ENCODE data around the gene NOLC1. TPM values are rescaled to one million over a fixed set of nuclear protein-coding genes. Genes with fewer than 3 reads are reported as not detected.

The NOLC1 gene
- total RNA-seq, 2 experiments from 2014 or later = 57.0 to 64.3 TPM

GRCh38 chr10:102147561-102147960, 4.6 kb upstream of the NOLC1 start:
- peaks cover 68% of the 10 kb centered on the region for H3K36me3 Mint-ChIP-seq (ENCODE audit: low read depth)
- H3K4me1 Mint-ChIP-seq = peaks cover 19% of the 10 kb centered on the region
- no peaks in the 10 kb centered on the region for H3K27me3 Mint-ChIP-seq
- H3K9me3 Mint-ChIP-seq = no peaks in the 10 kb centered on the region
- no peak overlapping the region for H3K4me3 Mint-ChIP-seq
- ChIA-PET POLR2A (interaction anchor here (1.6 to 2.1 kb wide), 3 partner anchors 8 to 13 kb away, joined by 7 to 9 read pairs (median 8); no protein-coding TSS in a partner anchor), CTCF (no interaction called here)
- peak overlapping the region; percentile 42 for H3K27ac Mint-ChIP-seq
- no peak for DNase-seq

GRCh38 chr10:102148275-102148674, 3.9 kb upstream of the NOLC1 start:
- H3K27ac Mint-ChIP-seq = peak overlapping the region; percentile 56
- H3K4me1 Mint-ChIP-seq = peaks cover 24% of the 10 kb centered on the region
- no peaks in the 10 kb centered on the region for H3K9me3 Mint-ChIP-seq
- no peak overlapping the region for H3K4me3 Mint-ChIP-seq
- ChIA-PET CTCF (interaction anchor here (1.0 kb wide), 1 partner anchor 13 kb away, joined by 4 read pairs; no protein-coding TSS in a partner anchor), POLR2A (interaction anchor here (1.1 to 1.6 kb wide), 3 partner anchors 9 to 34 kb away, joined by 3 to 7 read pairs (median 3); no protein-coding TSS in a partner anchor)
- no peak for DNase-seq
- peaks cover 65% of the 10 kb centered on the region for H3K36me3 Mint-ChIP-seq (ENCODE audit: low read depth)
- no peaks in the 10 kb centered on the region for H3K27me3 Mint-ChIP-seq

GRCh38 chr10:102150970-102151773, 1.0 kb upstream of the NOLC1 start:
- DNase-seq = no peak
- no peaks in the 10 kb centered on the region for H3K27me3 Mint-ChIP-seq
- H3K27ac Mint-ChIP-seq = peak overlapping the region; percentile 87
- peak overlapping the region; percentile 90 for H3K4me3 Mint-ChIP-seq
- H3K4me1 Mint-ChIP-seq = peaks cover 47% of the 10 kb centered on the region
- no peaks in the 10 kb centered on the region for H3K9me3 Mint-ChIP-seq
- POLR2A ChIA-PET = interaction anchor here (0.7 to 4.7 kb wide), 20 partner anchors 9 to 333 kb away, joined by 3 to 34 read pairs (median 4); partner anchors contain the start of genes FBXL15, HPS6 and OGA
- peaks cover 59% of the 10 kb centered on the region for H3K36me3 Mint-ChIP-seq (ENCODE audit: low read depth)
- CTCF ChIA-PET = interaction anchor here (0.9 to 3.4 kb wide), 7 partner anchors 9 to 201 kb away, joined by 3 to 18 read pairs (median 4); partner anchors contain the start of gene PPRC1

GRCh38 chr10:102152545-102152890, 329 bp downstream of the NOLC1 start:
- H3K36me3 Mint-ChIP-seq (ENCODE audit: low read depth) = peaks cover 65% of the 10 kb centered on the region
- H3K27ac Mint-ChIP-seq = peak overlapping the region; percentile 87
- peaks cover 60% of the 10 kb centered on the region for H3K4me1 Mint-ChIP-seq
- H3K27me3 Mint-ChIP-seq = no peaks in the 10 kb centered on the region
- H3K4me3 Mint-ChIP-seq = peak overlapping the region; percentile 90
- peak; percentile 49 for DNase-seq
- POLR2A ChIA-PET = interaction anchor here (0.7 to 4.7 kb wide), 16 partner anchors 8 to 334 kb away, joined by 3 to 34 read pairs (median 6); partner anchors contain the start of genes C10orf95, FBXL15, HPS6 and OGA
- H3K9me3 Mint-ChIP-seq = no peaks in the 10 kb centered on the region
- CTCF ChIA-PET = interaction anchor here (1.3 to 3.4 kb wide), 5 partner anchors 10 to 34 kb away, joined by 3 to 18 read pairs (median 6); partner anchors contain the start of gene PPRC1

- ChIA-PET POLR2A (interaction anchor here (0.9 to 4.7 kb wide), 8 partner anchors 13 to 335 kb away, joined by 3 to 34 read pairs (median 10); partner anchors contain the start of genes FBXL15, OGA and PPRC1), CTCF (interaction anchor here (1.0 to 3.4 kb wide), 6 partner anchors 16 to 351 kb away, joined by 3 to 16 read pairs (median 4); partner anchors contain the start of genes ACTR1A and SUFU)
- no peaks in the 10 kb centered on the region for H3K9me3 Mint-ChIP-seq
- H3K36me3 Mint-ChIP-seq (ENCODE audit: low read depth) = peaks cover 63% of the 10 kb centered on the region
- no peak for DNase-seq
- peaks cover 61% of the 10 kb centered on the region for H3K4me1 Mint-ChIP-seq
- peak overlapping the region; percentile 87 for H3K27ac Mint-ChIP-seq
- H3K27me3 Mint-ChIP-seq = no peaks in the 10 kb centered on the region
- peak overlapping the region; percentile 90 for H3K4me3 Mint-ChIP-seq
Observed at GRCh38 chr10:102153093-102153620, 968 bp downstream of the NOLC1 start.

GRCh38 chr10:102154466-102155116, 2.4 kb downstream of the NOLC1 start:
- Mint-ChIP-seq H3K27ac (peak overlapping the region; percentile 31), H3K4me3 (peak overlapping the region; percentile 60), H3K27me3 (no peaks in the 10 kb centered on the region), H3K4me1 (peaks cover 63% of the 10 kb centered on the region), H3K36me3 (ENCODE audit: low read depth) (peaks cover 64% of the 10 kb centered on the region), H3K9me3 (no peaks in the 10 kb centered on the region)
- DNase-seq = no peak
- ChIA-PET POLR2A (interaction anchor here (0.9 to 4.7 kb wide), 3 partner anchors 9 to 266 kb away, joined by 3 to 34 read pairs (median 7); partner anchors contain the start of gene FBXL15), CTCF (interaction anchor here (0.8 to 1.2 kb wide), 4 partner anchors 15 to 348 kb away, joined by 3 to 6 read pairs (median 4); partner anchors contain the start of gene ACTR1A)

GRCh38 chr10:102157224-102157623, 5.0 kb downstream of the NOLC1 start:
- no peak for DNase-seq
- Mint-ChIP-seq H3K4me1 (peaks cover 46% of the 10 kb centered on the region), H3K36me3 (ENCODE audit: low read depth) (peaks cover 73% of the 10 kb centered on the region), H3K9me3 (no peaks in the 10 kb centered on the region), H3K4me3 (no peak overlapping the region), H3K27ac (no peak overlapping the region), H3K27me3 (no peaks in the 10 kb centered on the region)
- CTCF ChIA-PET = interaction anchor here (0.5 to 2.1 kb wide), 4 partner anchors 12 to 317 kb away, joined by 3 to 12 read pairs (median 4); no protein-coding TSS in a partner anchor
- POLR2A ChIA-PET = interaction anchor here (0.6 to 1.8 kb wide), 6 partner anchors 12 to 576 kb away, joined by 3 to 6 read pairs (median 3); no protein-coding TSS in a partner anchor

- POLR2A ChIA-PET = no interaction called here
- no peak overlapping the region for H3K27ac Mint-ChIP-seq
Observed at GRCh38 chr10:102159051-102159597, 6.9 kb downstream of the NOLC1 start.

GRCh38 chr10:102159831-102160230, 7.6 kb downstream of the NOLC1 start:
- Mint-ChIP-seq H3K27me3 (no peaks in the 10 kb centered on the region), H3K36me3 (ENCODE audit: low read depth) (peaks cover 80% of the 10 kb centered on the region), H3K27ac (no peak overlapping the region), H3K9me3 (no peaks in the 10 kb centered on the region), H3K4me3 (no peak overlapping the region), H3K4me1 (peaks cover 28% of the 10 kb centered on the region)
- ChIA-PET POLR2A (interaction anchor here (1.1 to 1.3 kb wide), 2 partner anchors 9 to 25 kb away, joined by 4 to 7 read pairs; no protein-coding TSS in a partner anchor), CTCF (interaction anchor here (1.4 to 2.1 kb wide), 2 partner anchors 10 to 72 kb away, joined by 5 to 16 read pairs; no protein-coding TSS in a partner anchor)
- DNase-seq = no peak

More at GRCh38 chr10:102159051-102159597, 6.9 kb downstream of the NOLC1 start:
- no peaks in the 10 kb centered on the region for H3K9me3 Mint-ChIP-seq
- no peaks in the 10 kb centered on the region for H3K27me3 Mint-ChIP-seq
- H3K4me3 Mint-ChIP-seq = no peak overlapping the region
- H3K4me1 Mint-ChIP-seq = peaks cover 34% of the 10 kb centered on the region
- no peak for DNase-seq
- CTCF ChIA-PET = interaction anchor here (1.4 to 2.1 kb wide), 3 partner anchors 10 to 72 kb away, joined by 5 to 16 read pairs (median 12); no protein-coding TSS in a partner anchor
- H3K36me3 Mint-ChIP-seq (ENCODE audit: low read depth) = peaks cover 84% of the 10 kb centered on the region

GRCh38 chr10:102163342-102163989, 11.3 kb downstream of the NOLC1 start:
- peaks cover 49% of the 10 kb centered on the region for H3K36me3 Mint-ChIP-seq (ENCODE audit: low read depth)
- H3K27me3 Mint-ChIP-seq = no peaks in the 10 kb centered on the region
- no peak overlapping the region for H3K4me3 Mint-ChIP-seq
- no peak overlapping the region for H3K27ac Mint-ChIP-seq
- no peak for DNase-seq
- H3K4me1 Mint-ChIP-seq = peaks cover 10% of the 10 kb centered on the region
- POLR2A ChIA-PET = interaction anchor here (0.6 kb wide), 1 partner anchor 9 kb away, joined by 3 read pairs; no protein-coding TSS in a partner anchor
- CTCF ChIA-PET = no interaction called here
- H3K9me3 Mint-ChIP-seq = no peaks in the 10 kb centered on the region

GRCh38 chr10:102167861-102168260, 15.7 kb downstream of the NOLC1 start:
- H3K27me3 Mint-ChIP-seq = peaks cover 4% of the 10 kb centered on the region
- H3K27ac Mint-ChIP-seq = no peak overlapping the region
- H3K36me3 Mint-ChIP-seq (ENCODE audit: low read depth) = peaks cover 11% of the 10 kb centered on the region
- no peak for DNase-seq
- ChIA-PET CTCF (interaction anchor here (3.1 to 7.8 kb wide), 4 partner anchors 21 to 184 kb away, joined by 32 to 93 read pairs (median 62); partner anchors contain the start of gene ELOVL3), POLR2A (interaction anchor here (0.7 to 2.3 kb wide), 2 partner anchors 15 to 17 kb away, joined by 3 to 10 read pairs; partner anchors contain the start of gene NOLC1)
- H3K9me3 Mint-ChIP-seq = no peaks in the 10 kb centered on the region
- peaks cover 23% of the 10 kb centered on the region for H3K4me1 Mint-ChIP-seq
- no peak overlapping the region for H3K4me3 Mint-ChIP-seq

Measured in activated CD4-positive, alpha-beta memory T cell treated with anti-CD3 and anti-CD28 coated beads, Interleukin-2, amount 10 ng/mL, durations not matched to agents 7 days and 5 days (primary cell).